ENCODE data around the gene RORB.

The RORB gene

GRCh38 chr9:74630228-74630627 lies 133.1 kb downstream of the RORB start:
- no peak for DNase-seq (ENCODE audit: low read depth in 1 of 2, low spot score in 1 of 2)

GRCh38 chr9:74639112-74639511 lies 142.0 kb downstream of the RORB start:
- no peak overlapping the region for H3K4me3 ChIP-seq (replicated peaks; ENCODE audit: insufficient read depth, low read length)
- TF ChIP-seq SPI1 (IDR thresholded peaks at IDR 0.05; ENCODE audit: borderline replicate concordance, low read depth): no peak
- no peak for TF ChIP-seq REST (IDR thresholded peaks at IDR 0.05; ENCODE audit: insufficient replicate concordance, low read depth)
- TF ChIP-seq CTCF (IDR thresholded peaks at IDR 0.05; ENCODE audit: insufficient read depth, low read length): no peak
- no peak for TF ChIP-seq POLR2AphosphoS5 (IDR thresholded peaks at IDR 0.05; ENCODE audit: low read depth)
- TF ChIP-seq GABPA (IDR thresholded peaks at IDR 0.05; ENCODE audit: low read depth): no peak
- DNase-seq (ENCODE audit: low read depth in 1 of 2, low spot score in 1 of 2): no peak

More at GRCh38 chr9:74630228-74630627, 133.1 kb downstream of the RORB start:
- Histone ChIP-seq H3K4me3 (replicated peaks; ENCODE audit: insufficient read depth, low read length) (no peak overlapping the region), H3K27me3 (ENCODE audit: insufficient read depth, poor library complexity, severe bottlenecking) (no peaks in the 10 kb centered on the region), H3K27ac (replicated peaks) (no peak overlapping the region)
- no peak for TF ChIP-seq CTCF (IDR thresholded peaks at IDR 0.05; ENCODE audit: insufficient read depth, low read length)
- no peak for TF ChIP-seq GABPA (IDR thresholded peaks at IDR 0.05; ENCODE audit: low read depth)
- no peak for TF ChIP-seq POLR2AphosphoS5 (IDR thresholded peaks at IDR 0.05; ENCODE audit: low read depth)
- TF ChIP-seq REST (IDR thresholded peaks at IDR 0.05; ENCODE audit: insufficient replicate concordance, low read depth): no peak
- no peak for TF ChIP-seq SPI1 (IDR thresholded peaks at IDR 0.05; ENCODE audit: borderline replicate concordance, low read depth)

GRCh38 chr9:74642376-74642775 lies 145.2 kb downstream of the RORB start:
- Histone ChIP-seq H3K4me3 (replicated peaks; ENCODE audit: insufficient read depth, low read length) (no peak overlapping the region), H3K27me3 (ENCODE audit: insufficient read depth, poor library complexity, severe bottlenecking) (peaks cover 8% of the 10 kb centered on the region), H3K27ac (replicated peaks) (no peak overlapping the region)
- TF ChIP-seq GABPA (IDR thresholded peaks at IDR 0.05; ENCODE audit: low read depth) (no peak), CTCF (IDR thresholded peaks at IDR 0.05; ENCODE audit: insufficient read depth, low read length) (no peak), REST (IDR thresholded peaks at IDR 0.05; ENCODE audit: insufficient replicate concordance, low read depth) (no peak), SPI1 (IDR thresholded peaks at IDR 0.05; ENCODE audit: borderline replicate concordance, low read depth) (no peak), POLR2AphosphoS5 (IDR thresholded peaks at IDR 0.05; ENCODE audit: low read depth) (no peak)
- no peak for DNase-seq (ENCODE audit: low read depth in 1 of 2, low spot score in 1 of 2)

More at GRCh38 chr9:74639112-74639511, 142.0 kb downstream of the RORB start:
- peaks cover 7% of the 10 kb centered on the region for H3K27me3 ChIP-seq (ENCODE audit: insufficient read depth, poor library complexity, severe bottlenecking)
- no peak overlapping the region for H3K27ac ChIP-seq (replicated peaks)
